Kasumi-1 (cell line): Measurements from ENCODE around the gene GPHB5.
"Not testable (repeated sequence)": the region's sequence is repeated elsewhere in the genome, so short reads cannot be mapped to it uniquely, and the experiment has no call there.

ENCODE experiments used
- DNase-seq, 2 experiments: peaks; one replicate each; lab custom pipeline; 2025; lab: John Stamatoyannopoulos, UW

GPHB5 gene, protein sequence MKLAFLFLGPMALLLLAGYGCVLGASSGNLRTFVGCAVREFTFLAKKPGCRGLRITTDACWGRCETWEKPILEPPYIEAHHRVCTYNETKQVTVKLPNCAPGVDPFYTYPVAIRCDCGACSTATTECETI

GRCh38 chr14:63318835-63319234 is at the start of gene GPHB5:
Gene GPHB5, minus strand, starts transcription at chr14:63318935. Its CDS starts 1,086 bp downstream, at chr14:63317849.
- DNase-seq = no peak

- no peak for DNase-seq
These were observed 49.1 kb upstream of the GPHB5 start for GRCh38 chr14:63367742-63368364.

GRCh38 chr14:63362389-63362819 is 43.7 kb upstream of the GPHB5 start:
- no peak for DNase-seq

GRCh38 chr14:63361790-63362189 is 43.1 kb upstream of the GPHB5 start:
- peak in 1 of 2 experiments; percentile 5 for DNase-seq

DNA sequence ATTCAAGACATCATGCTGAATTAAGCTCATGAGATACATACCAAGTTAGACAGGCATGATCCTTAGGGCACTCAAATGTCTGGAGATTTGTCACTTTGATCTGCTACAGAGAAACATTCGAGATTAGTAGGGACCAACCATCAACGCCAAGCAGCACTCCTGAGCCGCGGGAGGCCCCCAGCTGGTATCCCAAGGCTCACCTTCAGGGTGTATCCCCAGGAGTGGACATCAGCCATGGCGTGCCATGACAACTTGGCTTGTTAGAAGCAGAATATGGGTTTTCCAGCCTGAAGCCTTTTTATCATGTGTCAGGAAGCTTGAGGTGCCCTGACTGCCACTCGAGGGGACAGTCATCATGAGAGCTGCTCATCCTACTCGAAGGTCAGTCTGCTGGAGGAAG is 39.1 kb upstream of the GPHB5 start:
- DNase-seq = no peak

DNA sequence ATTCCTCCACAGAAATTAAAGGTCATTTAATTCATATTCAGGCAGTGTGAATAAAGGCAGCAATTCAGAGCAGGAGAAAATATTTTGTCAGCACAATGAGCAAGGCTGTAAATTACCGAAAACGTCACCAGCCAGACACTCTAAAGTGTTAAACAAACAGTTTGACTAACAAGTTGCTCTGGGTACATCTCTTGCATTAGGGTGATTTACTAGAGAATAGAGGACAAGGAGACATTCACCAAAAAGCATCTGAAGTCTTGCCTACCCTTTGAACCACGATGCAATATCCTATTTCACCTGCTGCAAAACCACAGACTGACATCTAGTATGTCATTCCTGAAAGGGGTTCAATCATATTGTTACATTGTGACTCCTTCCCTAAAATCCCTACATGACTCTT is 27.1 kb upstream of the GPHB5 start:
- DNase-seq = no peak

GRCh38 chr14:63344336-63344735 is 25.6 kb upstream of the GPHB5 start:
- DNase-seq = no peak

- no peak for DNase-seq
These were observed 25.1 kb upstream of the GPHB5 start for GRCh38 chr14:63343878-63344277.

- DNase-seq = no peak
These were observed 23.6 kb upstream of the GPHB5 start for GRCh38 chr14:63342371-63342770.

DNA sequence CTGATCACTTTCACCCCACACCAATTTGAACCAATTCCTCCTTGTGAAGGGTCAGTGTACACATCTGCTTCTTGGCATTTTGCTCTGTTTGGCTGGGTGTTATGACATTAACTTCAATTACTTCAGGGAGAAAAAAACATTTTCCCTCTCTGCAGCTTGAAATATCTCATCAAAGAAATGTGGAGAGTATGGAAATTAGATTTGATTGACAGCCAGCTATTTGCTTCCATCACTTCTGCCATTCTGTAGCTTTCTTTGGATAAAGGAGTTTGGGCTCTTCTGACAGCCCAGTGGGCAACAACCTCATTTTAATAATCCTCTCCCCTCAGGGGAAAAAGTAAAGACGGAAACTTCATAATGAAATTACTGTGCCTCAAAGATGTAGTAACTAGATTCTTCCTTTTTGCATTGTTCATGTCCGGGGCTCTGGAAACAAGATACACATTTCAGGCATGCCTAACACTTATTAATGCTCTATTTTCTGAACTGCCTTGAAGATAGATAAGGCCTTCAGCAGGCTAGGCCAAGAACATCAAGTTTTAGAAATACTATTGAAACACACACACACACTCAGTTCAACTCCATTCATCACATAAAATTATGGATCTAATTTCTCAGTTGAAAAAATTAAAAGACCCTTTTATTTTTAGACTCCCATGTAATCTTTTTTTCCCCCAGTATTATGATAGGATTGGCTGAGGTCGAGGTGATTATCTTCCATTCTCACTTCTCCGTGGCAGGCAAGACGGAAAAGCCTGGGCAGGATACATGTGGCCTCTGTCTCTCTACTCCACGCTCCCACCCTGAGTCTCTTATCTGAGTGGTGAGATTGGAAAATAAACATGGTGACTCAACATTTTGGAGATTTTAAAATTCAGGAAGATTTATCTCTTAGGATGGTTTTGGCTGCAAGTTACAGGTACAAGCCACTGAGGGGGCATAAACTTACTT is 10.3 kb upstream of the GPHB5 start:
- no peak for DNase-seq

GRCh38 chr14:63326840-63327239 is 8.1 kb upstream of the GPHB5 start:
- no peak for DNase-seq

- no peak for DNase-seq
These were observed 4.3 kb upstream of the GPHB5 start for GRCh38 chr14:63322897-63323573.

- no peak for DNase-seq
These were observed 3.7 kb upstream of the GPHB5 start for GRCh38 chr14:63322472-63322871.

DNA sequence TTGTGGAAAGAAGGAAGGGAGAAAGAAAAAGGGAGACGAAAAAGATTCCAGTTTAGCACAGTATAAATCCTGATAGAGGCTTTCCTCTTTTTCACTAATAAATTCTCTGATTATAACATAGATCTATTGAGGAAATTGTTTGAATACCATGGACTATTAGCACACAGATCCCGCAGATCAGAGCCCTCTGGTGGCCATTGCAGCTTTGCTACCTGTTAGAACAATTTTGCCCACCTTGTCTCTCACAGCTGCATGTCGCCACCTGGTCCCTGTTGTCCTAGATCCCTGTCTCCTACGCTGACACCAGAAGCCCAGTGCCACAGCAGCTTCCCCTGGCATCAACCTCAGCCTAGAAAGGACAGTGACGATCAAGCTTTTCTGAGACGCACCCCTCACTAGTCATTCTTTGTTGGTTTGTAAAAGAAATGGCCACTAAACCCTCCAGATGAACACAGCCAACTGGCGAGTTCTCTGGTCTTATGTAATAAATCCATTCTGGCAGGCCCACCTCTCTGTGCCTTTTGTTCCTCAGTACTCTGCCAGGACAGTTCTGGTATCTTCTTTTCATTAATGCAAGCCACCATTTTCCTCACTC is 9.9 kb downstream of the GPHB5 start:
- peak; percentile 12 to 31 for DNase-seq

GRCh38 chr14:63304429-63304828 is 14.3 kb downstream of the GPHB5 start:
- not testable (repeated sequence) for DNase-seq

GRCh38 chr14:63301891-63302534 is 16.7 kb downstream of the GPHB5 start:
- no peak for DNase-seq

DNA sequence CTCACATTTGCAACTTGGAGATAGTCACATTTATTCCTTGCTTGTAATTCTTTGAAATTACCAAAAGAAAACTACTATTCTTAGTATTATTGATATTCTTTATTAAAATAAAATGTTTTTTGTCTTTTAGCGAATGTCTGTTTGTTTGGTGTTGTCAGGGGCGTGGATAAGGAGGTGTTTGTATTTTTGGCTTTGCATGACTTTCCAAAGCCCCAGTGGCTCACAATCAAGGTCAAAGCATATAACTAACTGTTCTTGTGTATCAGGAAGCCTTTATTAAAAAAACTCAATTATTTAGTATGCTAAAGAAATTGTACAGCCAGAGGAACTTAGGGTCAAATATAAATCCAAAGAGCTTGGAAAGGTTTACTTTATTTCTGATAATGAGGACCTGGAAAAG is 17.9 kb downstream of the GPHB5 start:
- DNase-seq = no peak

GRCh38 chr14:63299351-63300110 is 19.2 kb downstream of the GPHB5 start:
- DNase-seq = peak in 1 of 2 experiments; percentile 1

- no peak for DNase-seq
These were observed 21.2 kb downstream of the GPHB5 start for GRCh38 chr14:63297372-63298063.

GRCh38 chr14:63296060-63296563 is 22.6 kb downstream of the GPHB5 start:
- no peak for DNase-seq
